Brain microvascular endothelial cell (primary cell): ENCODE measurements around the gene HSFX2.
"Not testable (repeated sequence)": the region's sequence is repeated elsewhere in the genome, so short reads cannot be mapped to it uniquely, and the experiment has no call there.

Experiments used
- DNase-seq: peaks from one replicate; pipeline ENCODE4 v3.0.0-alpha.2; 2020
- H3K27ac ChIP-seq: fragments of 250-450 bp; sonication (Bioruptor Pico); 2 replicates; pipeline ENCODE4 v1.5.1; 2020; ENCODE audit warnings: mild to moderate bottlenecking, moderate library complexity
- H3K27me3 ChIP-seq: fragments of 250-450 bp; sonication (Bioruptor Pico); replicated peaks from 2 replicates; pipeline ENCODE4 v1.5.1; 2020; ENCODE audit warnings: mild to moderate bottlenecking
- H3K36me3 ChIP-seq: fragments of 250-450 bp; sonication (Bioruptor Pico); replicated peaks from 2 replicates; pipeline ENCODE4 v1.5.1; 2020; ENCODE audit warnings: mild to moderate bottlenecking
- H3K4me3 ChIP-seq: 2 replicates; pipeline ENCODE4 v1.5.1; 2011; ENCODE audit warnings: low read depth, mild to moderate bottlenecking, control low read depth, low read length, moderate library complexity
- in situ Hi-C: cut with HindIII; loops from 2 replicates; pipeline ENCODE4 v1.10.0; 2017; ENCODE audit warnings: low sequenced_read_pairs, low pct_ligation_motif_present
- TF ChIP-seq, protein P1 (sequence below): IDR thresholded peaks from 2 replicates; pipeline ENCODE4 v1.5.1; 2011; ENCODE audit warnings: low read depth, mild to moderate bottlenecking, moderate library complexity, low read length, control low read depth, inconsistent platforms; ENCODE audit errors: missing control alignments

HSFX2 gene, protein sequence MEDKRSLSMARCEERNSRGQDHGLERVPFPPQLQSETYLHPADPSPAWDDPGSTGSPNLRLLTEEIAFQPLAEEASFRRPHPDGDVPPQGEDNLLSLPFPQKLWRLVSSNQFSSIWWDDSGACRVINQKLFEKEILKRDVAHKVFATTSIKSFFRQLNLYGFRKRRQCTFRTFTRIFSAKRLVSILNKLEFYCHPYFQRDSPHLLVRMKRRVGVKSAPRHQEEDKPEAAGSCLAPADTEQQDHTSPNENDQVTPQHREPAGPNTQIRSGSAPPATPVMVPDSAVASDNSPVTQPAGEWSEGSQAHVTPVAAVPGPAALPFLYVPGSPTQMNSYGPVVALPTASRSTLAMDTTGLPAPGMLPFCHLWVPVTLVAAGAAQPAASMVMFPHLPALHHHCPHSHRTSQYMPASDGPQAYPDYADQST

DNA sequence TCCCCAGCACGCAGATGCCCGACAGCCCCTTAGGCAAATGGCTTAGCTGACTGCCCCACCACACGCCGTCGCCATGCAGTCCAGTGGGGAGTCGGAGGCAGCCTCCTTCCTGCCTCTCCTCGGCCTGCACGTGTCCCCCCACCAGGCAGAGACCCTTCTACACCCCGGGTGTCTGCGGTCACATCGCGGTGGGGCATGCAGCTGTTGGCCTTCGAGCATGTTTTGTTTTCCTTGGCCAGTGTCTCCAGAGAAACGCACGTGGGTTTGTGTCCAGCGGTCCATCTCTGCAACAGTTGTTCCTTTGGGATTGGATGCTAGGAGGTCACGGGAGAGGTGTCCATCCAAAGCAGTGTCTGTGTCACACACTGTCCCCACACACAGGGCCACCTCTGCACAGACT is at the start of gene HSFX2:
Gene HSFX2, minus strand, starts transcription at position 101 of the 400 bp plus-strand sequence. CDS start 614 bp downstream, outside the sequence.
- H3K4me3 ChIP-seq, H3K36me3 ChIP-seq, H3K27ac ChIP-seq, H3K27me3 ChIP-seq, in situ Hi-C loops, DNase-seq: not testable (repeated sequence)

DNA sequence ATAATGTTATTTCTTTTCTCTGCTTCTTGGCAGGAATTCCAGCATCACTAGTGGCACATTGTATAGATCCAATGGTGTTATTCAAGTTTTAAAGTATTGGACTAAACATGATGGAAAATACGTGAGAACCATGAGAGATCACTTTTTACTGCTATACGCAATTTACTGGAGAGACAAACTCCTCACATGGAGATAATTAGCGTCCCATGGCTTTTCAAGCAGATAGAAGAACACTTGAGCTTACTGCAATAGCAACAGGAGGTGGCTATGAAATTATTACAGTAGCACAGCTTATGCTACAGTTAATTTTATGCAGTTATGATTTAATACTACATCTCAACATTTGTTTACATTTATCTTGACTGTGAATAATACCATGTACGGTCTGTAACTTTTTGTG is 48.4 kb upstream of the HSFX2 start:
- no peaks in the 10 kb centered on the region for H3K36me3 ChIP-seq
- TF ChIP-seq, protein P1, sequence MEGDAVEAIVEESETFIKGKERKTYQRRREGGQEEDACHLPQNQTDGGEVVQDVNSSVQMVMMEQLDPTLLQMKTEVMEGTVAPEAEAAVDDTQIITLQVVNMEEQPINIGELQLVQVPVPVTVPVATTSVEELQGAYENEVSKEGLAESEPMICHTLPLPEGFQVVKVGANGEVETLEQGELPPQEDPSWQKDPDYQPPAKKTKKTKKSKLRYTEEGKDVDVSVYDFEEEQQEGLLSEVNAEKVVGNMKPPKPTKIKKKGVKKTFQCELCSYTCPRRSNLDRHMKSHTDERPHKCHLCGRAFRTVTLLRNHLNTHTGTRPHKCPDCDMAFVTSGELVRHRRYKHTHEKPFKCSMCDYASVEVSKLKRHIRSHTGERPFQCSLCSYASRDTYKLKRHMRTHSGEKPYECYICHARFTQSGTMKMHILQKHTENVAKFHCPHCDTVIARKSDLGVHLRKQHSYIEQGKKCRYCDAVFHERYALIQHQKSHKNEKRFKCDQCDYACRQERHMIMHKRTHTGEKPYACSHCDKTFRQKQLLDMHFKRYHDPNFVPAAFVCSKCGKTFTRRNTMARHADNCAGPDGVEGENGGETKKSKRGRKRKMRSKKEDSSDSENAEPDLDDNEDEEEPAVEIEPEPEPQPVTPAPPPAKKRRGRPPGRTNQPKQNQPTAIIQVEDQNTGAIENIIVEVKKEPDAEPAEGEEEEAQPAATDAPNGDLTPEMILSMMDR = no peak

DNA sequence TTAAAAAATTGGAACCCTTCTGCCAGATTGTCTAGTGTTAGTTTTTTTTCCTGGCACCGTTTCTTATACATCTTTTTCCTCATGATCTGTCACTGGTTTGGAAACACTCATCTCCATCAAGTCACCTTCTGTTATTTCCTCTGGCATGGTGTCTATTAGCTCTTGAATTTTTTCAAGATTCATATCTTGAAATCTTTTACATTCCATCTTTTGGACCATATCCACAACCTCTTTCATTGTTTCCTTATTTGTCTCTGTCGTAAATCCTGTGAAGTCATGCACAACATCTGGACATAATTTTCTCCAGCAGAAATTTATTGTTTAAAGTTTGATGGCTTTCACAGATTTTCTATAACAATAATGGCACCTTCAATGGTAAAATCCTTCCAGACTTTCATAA is 46.7 kb upstream of the HSFX2 start:
- in situ Hi-C loops = no loop called here
- Histone ChIP-seq H3K36me3 (no peaks in the 10 kb centered on the region), H3K27me3 (no peaks in the 10 kb centered on the region), H3K27ac (no peak overlapping the region), H3K4me3 (no peak overlapping the region)
- TF ChIP-seq, protein P1 = no peak
- no peak for DNase-seq

More for the DNA sequence above, 48.4 kb upstream of the HSFX2 start:
- no peaks in the 10 kb centered on the region for H3K27me3 ChIP-seq
- in situ Hi-C loops = no loop called here
- H3K4me3 ChIP-seq = no peak overlapping the region
- no peak overlapping the region for H3K27ac ChIP-seq
- no peak for DNase-seq

DNA sequence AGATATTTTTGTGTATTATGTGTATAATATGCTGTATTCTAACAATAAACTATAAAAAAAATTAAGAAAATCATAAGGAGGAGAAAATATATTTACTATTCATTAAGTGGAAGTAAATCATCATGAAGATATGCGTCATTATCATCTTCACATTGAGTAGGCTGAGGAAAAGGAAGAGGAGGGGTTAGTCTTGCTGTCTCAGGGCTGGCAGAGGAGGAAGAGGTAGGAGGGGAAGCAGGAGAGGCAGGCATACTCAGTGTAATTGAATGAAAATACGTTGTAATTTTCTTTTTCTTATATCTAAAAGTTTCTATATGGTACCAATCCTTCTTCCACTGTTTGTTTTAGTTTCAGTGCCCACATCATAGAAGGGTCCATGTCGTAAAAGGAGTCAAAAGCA is 46.3 kb upstream of the HSFX2 start:
- H3K27me3 ChIP-seq = no peaks in the 10 kb centered on the region
- TF ChIP-seq, protein P1 = no peak
- no peak for DNase-seq
- H3K27ac ChIP-seq = no peak overlapping the region
- no peaks in the 10 kb centered on the region for H3K36me3 ChIP-seq
- no peak overlapping the region for H3K4me3 ChIP-seq
- in situ Hi-C loops = no loop called here

DNA sequence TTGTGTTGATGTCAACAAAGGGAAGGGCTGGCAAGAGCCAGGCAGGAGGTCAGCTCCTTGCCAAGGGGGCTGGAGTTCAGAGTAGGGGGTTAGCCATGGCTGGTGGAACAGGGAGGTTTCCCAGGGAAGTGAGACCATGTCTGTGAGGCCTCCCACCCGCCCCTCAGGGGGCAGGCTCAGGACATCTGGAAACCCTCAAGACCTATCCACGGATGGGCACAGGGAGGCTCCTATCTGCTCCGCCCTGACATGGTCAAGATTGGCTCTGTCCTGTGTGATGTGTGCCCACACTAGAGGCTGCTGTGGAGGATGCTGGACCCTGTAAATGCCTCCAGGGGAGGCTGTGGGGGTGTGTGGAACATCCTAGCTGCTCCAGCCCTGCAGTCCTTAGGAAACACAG is 44.5 kb upstream of the HSFX2 start:
- no peak overlapping the region for H3K27ac ChIP-seq

DNA sequence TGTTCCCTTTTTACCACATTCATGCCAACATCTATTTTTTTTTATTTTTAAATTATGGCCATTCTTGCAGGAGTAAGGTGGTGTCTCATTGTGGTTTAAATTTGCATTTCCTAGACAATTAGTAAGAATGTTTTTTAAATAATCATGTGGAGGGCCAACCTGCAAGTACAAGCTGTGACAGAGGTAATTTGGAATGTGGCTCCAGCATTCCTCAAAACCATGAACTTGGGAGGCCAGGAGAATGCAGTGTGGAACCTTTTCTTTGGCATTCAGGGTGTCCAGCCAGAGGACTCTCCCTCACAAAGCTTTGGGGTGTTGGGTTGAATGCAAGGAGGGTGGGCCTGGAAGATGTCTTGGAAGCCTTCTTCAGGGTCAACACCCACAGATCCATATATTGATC is 43.7 kb upstream of the HSFX2 start:
- Histone ChIP-seq H3K27ac (no peak overlapping the region), H3K36me3 (no peaks in the 10 kb centered on the region), H3K27me3 (no peaks in the 10 kb centered on the region), H3K4me3 (no peak overlapping the region)
- no peak for DNase-seq
- in situ Hi-C loops = no loop called here
- TF ChIP-seq, protein P1 = no peak

More for the DNA sequence above, 44.5 kb upstream of the HSFX2 start:
- TF ChIP-seq, protein P1 = no peak
- in situ Hi-C loops = no loop called here
- no peaks in the 10 kb centered on the region for H3K27me3 ChIP-seq
- H3K36me3 ChIP-seq = no peaks in the 10 kb centered on the region
- DNase-seq = no peak
- H3K4me3 ChIP-seq = no peak overlapping the region
